ENCODE data around the gene SEPTIN11.

DNA sequence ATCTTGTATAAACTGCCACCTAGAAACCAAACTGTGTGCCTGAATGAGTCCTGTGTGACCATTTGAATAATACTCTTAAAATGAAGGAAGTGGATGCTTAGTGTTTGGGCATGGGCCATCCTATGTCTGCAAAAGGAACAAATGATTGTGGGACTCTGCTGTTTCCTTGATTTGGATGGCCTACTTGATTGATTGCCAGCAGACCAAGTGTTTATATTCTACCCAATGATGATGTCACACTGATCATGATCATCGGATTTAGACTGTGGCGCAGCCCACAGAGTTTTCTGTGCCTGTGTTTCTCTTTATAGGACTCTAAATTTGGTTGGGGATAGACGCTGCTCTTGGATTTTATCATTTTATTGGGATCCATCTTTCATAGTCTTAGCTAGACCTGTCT lies 4.4 kb downstream of the SEPTIN11 start:
- TF ChIP-seq, protein P1, sequence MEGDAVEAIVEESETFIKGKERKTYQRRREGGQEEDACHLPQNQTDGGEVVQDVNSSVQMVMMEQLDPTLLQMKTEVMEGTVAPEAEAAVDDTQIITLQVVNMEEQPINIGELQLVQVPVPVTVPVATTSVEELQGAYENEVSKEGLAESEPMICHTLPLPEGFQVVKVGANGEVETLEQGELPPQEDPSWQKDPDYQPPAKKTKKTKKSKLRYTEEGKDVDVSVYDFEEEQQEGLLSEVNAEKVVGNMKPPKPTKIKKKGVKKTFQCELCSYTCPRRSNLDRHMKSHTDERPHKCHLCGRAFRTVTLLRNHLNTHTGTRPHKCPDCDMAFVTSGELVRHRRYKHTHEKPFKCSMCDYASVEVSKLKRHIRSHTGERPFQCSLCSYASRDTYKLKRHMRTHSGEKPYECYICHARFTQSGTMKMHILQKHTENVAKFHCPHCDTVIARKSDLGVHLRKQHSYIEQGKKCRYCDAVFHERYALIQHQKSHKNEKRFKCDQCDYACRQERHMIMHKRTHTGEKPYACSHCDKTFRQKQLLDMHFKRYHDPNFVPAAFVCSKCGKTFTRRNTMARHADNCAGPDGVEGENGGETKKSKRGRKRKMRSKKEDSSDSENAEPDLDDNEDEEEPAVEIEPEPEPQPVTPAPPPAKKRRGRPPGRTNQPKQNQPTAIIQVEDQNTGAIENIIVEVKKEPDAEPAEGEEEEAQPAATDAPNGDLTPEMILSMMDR (IDR thresholded peaks at IDR 0.05; ENCODE audit: low read depth, low read length, missing input control), result no peak
- TF ChIP-seq MAX (IDR thresholded peaks at IDR 0.05) (no peak), YY1 (IDR thresholded peaks at IDR 0.05) (no peak), JUND (IDR thresholded peaks at IDR 0.05) (no peak), TAF1 (conservative IDR thresholded peaks at IDR 0.05) (no peak), GABPA (IDR thresholded peaks at IDR 0.05 in 1 of 2, conservative IDR thresholded peaks at IDR 0.05 in 1 of 2) (no peak), FOXA2 (IDR thresholded peaks at IDR 0.05) (no peak), REST (IDR thresholded peaks at IDR 0.05) (no peak), SP1 (IDR thresholded peaks at IDR 0.05) (no peak), RXRA (IDR thresholded peaks at IDR 0.05) (no peak), EGR1 (IDR thresholded peaks at IDR 0.05; ENCODE audit: low read depth in 2 of 2) (no peak)
- TF ChIP-seq, protein P2, sequence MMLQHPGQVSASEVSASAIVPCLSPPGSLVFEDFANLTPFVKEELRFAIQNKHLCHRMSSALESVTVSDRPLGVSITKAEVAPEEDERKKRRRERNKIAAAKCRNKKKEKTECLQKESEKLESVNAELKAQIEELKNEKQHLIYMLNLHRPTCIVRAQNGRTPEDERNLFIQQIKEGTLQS (IDR thresholded peaks at IDR 0.05), result no peak
- TF ChIP-seq, protein P3, sequence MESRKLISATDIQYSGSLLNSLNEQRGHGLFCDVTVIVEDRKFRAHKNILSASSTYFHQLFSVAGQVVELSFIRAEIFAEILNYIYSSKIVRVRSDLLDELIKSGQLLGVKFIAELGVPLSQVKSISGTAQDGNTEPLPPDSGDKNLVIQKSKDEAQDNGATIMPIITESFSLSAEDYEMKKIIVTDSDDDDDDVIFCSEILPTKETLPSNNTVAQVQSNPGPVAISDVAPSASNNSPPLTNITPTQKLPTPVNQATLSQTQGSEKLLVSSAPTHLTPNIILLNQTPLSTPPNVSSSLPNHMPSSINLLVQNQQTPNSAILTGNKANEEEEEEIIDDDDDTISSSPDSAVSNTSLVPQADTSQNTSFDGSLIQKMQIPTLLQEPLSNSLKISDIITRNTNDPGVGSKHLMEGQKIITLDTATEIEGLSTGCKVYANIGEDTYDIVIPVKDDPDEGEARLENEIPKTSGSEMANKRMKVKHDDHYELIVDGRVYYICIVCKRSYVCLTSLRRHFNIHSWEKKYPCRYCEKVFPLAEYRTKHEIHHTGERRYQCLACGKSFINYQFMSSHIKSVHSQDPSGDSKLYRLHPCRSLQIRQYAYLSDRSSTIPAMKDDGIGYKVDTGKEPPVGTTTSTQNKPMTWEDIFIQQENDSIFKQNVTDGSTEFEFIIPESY (IDR thresholded peaks at IDR 0.05), result no peak

All from liver (tissue), 3 donors.